GM21723 (cell line): ENCODE data around the gene UBE2QL1.

ENCODE experiments used
- ATAC-seq: cut with Tn5 transposase; IDR thresholded peaks from one replicate; pipeline ENCODE4 v1.9.1; 2021; ENCODE audit warnings: mild to moderate bottlenecking, moderate library complexity; ENCODE audit not compliant: unreplicated experiment

The UBE2QL1 gene

DNA sequence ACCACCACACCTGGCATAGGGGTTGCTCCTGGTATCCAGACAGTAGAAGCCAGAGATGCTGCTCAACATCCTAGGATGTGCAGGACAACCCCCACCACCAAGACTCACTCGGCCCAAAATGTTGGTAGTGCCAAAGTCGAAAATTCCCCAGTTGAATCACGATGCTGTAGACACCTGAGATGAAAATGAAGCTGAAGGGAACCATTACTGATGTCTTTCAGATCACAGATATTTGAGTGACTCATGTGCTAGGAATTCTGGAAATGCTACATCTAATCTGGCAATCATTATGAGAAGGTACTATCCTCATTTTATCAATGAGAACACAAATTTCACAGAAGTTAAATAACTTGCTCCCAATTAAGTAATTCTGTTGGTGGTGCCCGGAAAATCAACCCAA lies 21.0 kb upstream of the UBE2QL1 start:
- no peak for ATAC-seq

DNA sequence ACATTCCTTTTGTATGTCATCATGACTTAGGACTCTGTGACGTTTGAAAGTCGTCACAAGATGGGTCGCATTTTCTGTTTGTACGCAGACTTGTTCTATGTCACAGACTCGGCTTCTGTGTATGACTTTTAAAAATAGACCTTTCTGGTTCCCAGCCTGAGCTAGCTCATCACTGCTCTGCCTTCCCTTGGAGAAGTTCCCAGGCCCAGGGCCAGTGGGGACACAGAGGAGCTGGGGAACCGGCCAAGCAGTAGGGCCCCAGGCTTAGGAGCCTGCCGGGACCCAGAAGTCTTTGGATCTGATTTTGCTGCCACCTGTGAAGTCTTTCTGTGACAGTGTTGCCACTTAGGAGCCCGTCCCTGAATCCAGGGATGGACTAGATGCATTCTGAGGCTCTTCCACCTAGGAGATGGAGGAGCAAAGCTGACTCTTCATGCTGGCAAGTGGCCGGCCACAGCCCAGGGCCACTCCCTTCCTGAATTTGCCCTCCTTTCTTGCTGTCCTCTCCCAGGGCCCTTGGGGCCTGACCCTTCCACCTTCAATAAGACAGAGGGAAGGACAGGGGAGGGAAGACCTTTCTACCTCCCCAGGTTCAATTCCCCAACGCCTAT lies 18.1 kb upstream of the UBE2QL1 start:
- no peak for ATAC-seq

DNA sequence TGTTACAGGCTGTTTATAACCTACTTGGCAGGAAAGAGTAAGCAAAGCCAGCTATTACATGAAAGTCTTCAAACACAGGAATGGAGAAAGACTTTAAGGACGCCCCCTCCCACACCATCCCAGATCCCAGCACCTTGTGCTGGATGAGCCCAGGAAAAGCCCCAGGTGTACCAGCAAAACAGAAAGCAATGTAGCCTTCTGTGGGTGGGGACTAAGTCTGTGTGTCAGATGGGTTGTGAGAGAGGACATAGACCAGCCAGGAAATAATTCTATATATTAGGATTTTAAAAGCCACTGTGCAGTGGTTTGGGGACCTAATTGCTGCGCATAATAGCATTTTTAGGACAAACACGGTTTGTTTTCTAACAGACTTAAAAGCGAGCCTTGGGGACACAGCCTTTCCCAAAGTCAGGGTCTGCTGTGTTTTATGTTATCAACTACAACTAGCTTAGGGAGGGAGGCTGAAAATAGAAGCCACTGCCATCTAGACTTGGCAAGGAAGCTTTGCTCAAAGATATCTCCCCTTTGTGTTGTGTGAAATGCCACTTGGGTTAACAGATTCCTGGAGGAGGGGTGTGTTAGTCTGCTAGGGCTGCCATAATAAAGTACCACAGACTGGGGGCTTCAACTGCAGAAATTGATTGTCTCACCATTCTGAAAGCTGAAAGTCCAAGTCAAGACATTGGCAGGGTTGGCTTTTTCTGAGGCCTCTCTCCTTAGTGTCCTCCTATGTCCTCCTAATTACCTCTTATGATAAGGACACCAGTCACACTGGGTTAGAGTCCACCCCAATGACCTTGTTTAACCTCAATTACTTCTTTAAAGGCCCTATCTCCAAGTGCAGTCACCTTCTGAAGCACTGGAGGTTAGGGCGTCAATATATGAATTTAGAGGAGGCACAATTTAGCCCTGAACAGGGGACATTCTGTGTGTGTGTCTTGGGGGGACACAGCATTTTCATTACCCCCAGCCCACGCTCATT lies 17.2 kb upstream of the UBE2QL1 start:
- no peak for ATAC-seq

- ATAC-seq: no peak
Observed at GRCh38 chr5:6432206-6432605, 16.5 kb upstream of the UBE2QL1 start.

- no peak for ATAC-seq
Observed at GRCh38 chr5:6434731-6435130, 13.9 kb upstream of the UBE2QL1 start.

GRCh38 chr5:6435356-6435755 lies 13.3 kb upstream of the UBE2QL1 start:
- ATAC-seq: no peak

DNA sequence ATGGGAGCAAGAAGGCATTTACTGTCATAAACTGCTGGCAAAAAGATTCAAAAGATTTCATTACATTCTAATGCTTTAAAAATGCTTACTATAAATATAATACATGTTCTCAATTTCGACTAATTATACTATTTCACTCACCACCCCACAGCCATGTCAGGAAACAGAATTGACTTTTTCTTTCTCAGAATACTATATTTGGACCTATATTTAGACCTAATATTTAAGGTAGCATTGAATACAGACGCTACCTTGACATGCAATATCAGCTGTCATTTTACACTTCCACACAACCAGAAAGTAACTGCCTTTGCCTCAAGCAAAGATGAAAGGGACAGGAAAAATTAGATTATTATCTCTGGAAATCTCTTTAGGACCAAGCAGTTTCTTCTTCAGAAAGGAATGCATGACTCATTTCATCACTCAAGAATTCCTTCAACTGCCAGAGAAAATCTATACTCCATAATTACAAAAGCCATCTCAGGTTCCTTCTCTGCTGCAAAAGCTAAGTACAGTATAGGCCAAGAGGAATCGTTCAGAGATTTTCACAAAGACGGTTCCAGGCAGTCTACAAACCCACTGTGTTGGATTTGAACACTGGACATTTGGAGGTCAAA lies 11.8 kb upstream of the UBE2QL1 start:
- ATAC-seq: no peak

DNA sequence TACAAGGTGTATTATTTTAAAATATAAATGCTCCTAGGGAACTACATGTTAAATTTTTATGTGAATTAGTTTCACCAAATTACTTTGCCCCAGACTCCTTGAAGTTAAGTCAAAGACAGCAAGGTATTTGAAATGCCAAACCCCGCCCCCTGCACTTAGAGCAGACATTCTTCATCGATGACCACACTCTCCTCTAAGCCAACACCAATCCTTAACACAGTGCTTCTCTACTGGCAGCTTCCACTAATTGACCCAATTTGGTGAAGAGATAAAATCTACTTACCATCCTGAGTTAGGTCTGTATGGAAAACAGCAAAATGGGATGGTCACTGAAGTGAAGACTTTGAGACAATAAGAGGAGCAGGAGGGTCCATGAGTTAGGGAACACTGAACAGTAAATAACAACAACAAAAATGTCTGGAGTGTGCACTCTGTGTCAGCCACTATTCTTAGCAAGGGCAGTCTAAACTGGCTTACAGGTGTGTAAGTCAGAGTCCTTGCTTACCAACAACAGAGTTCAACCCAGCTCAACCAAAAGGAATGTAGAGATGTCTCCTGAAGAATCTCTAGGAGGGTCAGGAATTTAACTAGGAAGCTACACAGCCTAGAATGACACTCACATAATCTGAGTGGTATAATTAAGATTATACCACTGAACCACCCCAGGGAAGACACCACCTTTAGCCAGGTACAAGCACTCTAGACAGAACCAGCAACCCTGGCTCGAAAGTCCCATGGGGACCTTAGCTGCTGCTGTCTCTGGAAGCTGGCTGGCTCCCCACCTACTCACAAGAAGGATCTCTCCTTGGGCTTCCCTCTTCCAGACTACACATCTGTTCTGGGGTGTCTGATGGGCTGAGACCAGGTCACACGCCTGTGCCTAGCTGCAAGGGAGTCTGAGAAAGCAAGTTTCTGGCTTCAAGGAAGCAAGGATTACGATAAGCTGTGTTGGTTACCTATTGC lies 8.8 kb upstream of the UBE2QL1 start:
- ATAC-seq: no peak

DNA sequence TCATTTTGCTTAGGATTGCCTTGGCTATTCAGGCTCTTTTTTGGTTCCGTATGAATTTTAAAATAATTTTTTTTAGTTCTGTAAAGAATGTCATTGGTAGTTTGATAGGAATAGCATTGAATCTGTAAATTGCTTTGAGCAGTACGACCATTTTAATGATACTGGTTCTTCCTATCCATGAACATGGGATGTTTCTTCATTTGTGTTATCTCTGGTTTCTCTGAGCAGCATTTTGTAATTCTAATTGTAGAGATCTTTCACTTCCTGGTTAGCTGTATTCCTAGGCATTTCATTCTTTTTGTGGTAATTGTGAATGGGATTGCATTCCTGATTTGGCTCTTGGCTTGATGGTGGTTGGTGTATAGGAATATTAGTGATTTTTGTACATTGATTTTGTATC lies 6.3 kb upstream of the UBE2QL1 start:
- no peak for ATAC-seq

- no peak for ATAC-seq
Observed at GRCh38 chr5:6443326-6443725, 5.3 kb upstream of the UBE2QL1 start.

DNA sequence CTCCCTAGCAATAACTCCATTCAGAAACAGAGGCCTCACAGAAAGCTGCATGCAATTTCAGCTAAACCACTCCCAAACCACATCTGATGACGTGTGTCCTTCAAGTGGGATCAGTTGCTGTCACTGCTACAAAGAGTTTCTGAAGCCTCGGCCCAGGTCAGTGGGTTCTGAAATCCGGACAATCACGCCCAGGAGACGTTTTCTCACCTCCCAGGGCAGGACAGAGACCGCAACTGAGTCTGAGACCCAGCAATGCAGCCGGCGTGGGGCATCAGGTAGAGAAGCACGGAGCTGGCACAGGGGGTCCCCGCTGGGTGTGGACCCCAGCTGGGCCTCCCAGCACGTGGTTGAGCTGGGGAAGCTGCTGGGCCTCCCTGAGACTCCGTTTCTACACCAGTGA lies 2.6 kb upstream of the UBE2QL1 start:
- ATAC-seq: no peak

DNA sequence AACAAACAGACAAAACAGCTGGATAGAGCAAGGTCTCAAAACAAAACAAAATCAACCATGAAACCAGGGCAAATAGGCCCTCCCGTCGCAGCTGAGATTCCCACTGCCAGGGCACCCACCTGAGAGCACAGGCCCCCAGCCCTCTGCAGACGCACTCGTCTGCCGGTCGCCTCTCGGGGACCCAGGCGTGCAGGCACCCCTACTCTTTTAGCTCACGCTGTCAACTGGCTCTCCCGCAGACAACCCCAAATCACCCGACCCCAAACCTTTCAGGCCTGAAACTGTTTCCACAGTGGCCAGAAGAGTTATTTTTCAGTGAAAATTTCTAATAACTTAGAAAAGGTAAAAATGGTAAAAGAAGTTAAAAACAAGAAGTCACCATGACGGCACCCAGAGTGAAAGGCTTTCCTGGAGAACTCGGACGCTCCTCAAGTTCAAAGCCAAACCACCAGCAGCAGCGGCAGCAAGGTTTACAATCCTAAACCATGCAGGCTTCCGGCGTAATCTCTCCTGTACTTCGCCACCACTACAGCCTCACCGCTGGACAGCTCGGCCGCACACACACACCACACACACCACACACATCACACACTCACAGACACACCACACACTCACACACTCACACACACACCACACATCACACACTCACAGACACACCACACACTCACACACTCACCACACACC lies 1.9 kb upstream of the UBE2QL1 start:
- ATAC-seq: no peak

- ATAC-seq: no peak
Observed at GRCh38 chr5:6447384-6448140, 1.1 kb upstream of the UBE2QL1 start.

GRCh38 chr5:6448141-6448491 lies 543 bp upstream of the UBE2QL1 start:
- ATAC-seq: no peak

DNA sequence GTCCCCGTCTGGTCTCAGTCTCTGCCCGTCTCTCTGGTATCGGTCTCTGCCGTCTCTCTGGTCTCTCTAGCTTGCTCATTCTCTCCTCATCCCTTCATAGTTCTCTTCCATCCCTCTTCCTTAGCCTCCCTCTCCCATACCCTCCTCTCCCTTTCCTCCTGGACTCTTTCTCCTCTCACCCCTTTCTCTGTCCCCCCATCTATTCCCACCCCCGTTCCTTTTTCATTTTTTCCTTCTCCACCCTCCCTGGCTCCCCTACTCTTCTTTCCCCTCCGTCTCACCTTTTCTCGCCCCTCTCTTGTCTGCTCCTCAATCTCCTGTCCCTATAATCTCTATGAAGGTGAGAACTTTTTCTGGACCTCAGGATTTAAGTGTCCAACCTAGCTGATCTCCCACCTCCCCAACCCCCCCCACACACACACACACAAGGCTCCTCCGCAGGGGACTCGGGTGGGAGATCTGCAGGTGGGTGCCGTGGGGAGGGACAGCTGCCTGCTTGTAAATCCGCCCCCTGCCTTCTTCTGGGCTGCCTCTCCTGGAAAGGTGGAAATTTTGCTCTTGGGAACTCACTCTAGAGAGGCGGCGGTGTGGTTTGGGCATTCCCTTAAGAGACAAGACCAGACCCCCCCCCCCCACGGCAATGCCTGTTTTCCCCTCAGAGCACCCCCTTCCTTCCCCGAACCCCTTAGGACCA lies 953 bp downstream of the UBE2QL1 start:
- ATAC-seq: no peak

GRCh38 chr5:6450319-6450833 lies 1.7 kb downstream of the UBE2QL1 start:
- ATAC-seq: no peak

DNA sequence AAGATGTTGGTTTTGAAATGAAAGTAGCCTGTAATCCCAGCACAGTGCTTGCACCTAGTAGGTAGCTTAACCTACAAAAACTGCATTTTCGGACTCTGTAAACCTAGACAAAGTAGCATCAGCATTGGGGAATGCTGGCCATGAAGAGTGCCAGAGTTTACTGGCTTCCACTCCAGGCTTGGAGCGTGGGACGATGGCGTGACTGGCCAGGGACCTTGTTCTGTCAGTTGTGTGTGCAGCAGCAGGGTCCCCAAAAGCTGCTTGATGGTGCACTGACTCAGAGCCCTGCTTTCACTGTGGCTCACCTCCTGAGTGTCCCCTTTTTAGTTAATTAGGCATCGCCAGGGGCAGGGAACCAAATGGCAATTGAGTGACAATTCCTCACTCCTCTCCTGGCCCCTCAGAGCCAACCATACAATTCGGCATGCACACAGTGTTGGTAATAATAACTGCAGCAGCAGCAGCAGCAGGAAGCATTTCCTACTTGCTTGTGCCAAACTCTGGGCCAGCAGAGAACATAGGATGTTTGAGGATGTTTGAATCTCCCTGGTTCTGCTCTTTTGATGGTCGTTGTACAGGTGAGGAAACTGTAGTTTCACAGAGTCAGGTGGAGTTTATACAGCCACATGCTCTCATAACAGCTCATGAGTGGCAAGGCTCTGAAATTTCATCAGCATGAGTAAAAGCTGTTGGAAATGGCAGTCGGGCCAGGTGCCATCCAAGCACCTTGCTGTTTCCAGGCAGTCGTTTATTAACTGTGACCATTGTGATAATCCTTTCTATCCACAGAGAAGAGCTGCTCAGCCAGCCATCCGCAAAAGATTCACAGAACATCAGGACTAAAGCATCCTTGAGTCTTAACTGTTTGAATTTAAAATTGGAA lies 4.2 kb downstream of the UBE2QL1 start:
- ATAC-seq: no peak
